GM13976 (cell line): ENCODE measurements around the gene MAML1.
"Not testable (repeated sequence)": the region's sequence is repeated elsewhere in the genome, so short reads cannot be mapped to it uniquely, and the experiment has no call there.

ENCODE experiments used
- DNase-seq: peaks from one replicate; pipeline ENCODE4 v3.0.0; 2012; ENCODE audit warnings: low spot score
- CTCF ChIP-seq: IDR thresholded peaks from 2 replicates; pipeline ENCODE4 v1.5.1; 2012; ENCODE audit warnings: borderline replicate concordance, mild to moderate bottlenecking; ENCODE audit not compliant: insufficient read depth; ENCODE audit errors: extremely low read depth, missing control alignments, control extremely low read depth
- in situ Hi-C: fragments of 300-500 bp; cut with MboI; formaldehyde crosslinking; loops from one replicate; pipeline ENCODE4 v1.12.0; 2022; ENCODE audit warnings: low sequenced_read_pairs, mixed read lengths, inconsistent platforms; ENCODE audit not compliant: unreplicated experiment

Gene MAML1

GRCh38 chr5:179783128-179783527 lies 50.5 kb downstream of the MAML1 start:
- in situ Hi-C loops, result no loop called here
- no peak for DNase-seq
- no peak for TF ChIP-seq CTCF

- in situ Hi-C loops, result no loop called here
- DNase-seq, result no peak
- TF ChIP-seq CTCF, result no peak
Observed at GRCh38 chr5:179786861-179787260, 54.2 kb downstream of the MAML1 start.

- TF ChIP-seq CTCF, result no peak
- no peak for DNase-seq
- in situ Hi-C loops, result no loop called here
Observed at GRCh38 chr5:179788193-179788854, 55.7 kb downstream of the MAML1 start.

GRCh38 chr5:179789278-179789677 lies 56.7 kb downstream of the MAML1 start:
- DNase-seq, in situ Hi-C loops: not testable (repeated sequence)

GRCh38 chr5:179791881-179792611 lies 59.4 kb downstream of the MAML1 start:
- TF ChIP-seq CTCF, result no peak
- DNase-seq, result no peak
- in situ Hi-C loops, result no loop called here

- DNase-seq, result peak; percentile 31
- in situ Hi-C loops, result no loop called here
- no peak for TF ChIP-seq CTCF
Observed at GRCh38 chr5:179792612-179793467, 60.2 kb downstream of the MAML1 start.
